ENCODE results near the gene E2F6. TPM values are rescaled to one million over a fixed set of nuclear protein-coding genes. Genes with fewer than 3 reads are reported as not detected.
A peak's percentile ranks its signal among the peaks of the same experiment; 100 is the strongest.
"Not testable (repeated sequence)": the region's sequence is repeated elsewhere in the genome, so short reads cannot be mapped to it uniquely, and the experiment has no call there.

The E2F6 gene
- total RNA-seq, 1 experiment from 2014 or later, result 21.8 TPM

- no peak for DNase-seq
- H2AFZ ChIP-seq (ENCODE audit: low read length), result no peak overlapping the region
- H3K9ac ChIP-seq (ENCODE audit: extremely low read depth, insufficient read length, low read length), result no peak overlapping the region
These were observed 60.2 kb downstream of the E2F6 start for GRCh38 chr2:11405599-11406266.

GRCh38 chr2:11405074-11405406 lies 60.9 kb downstream of the E2F6 start:
- H3K4me1 ChIP-seq (ENCODE audit: insufficient read depth, low read length); DNase-seq; H2BK120ac ChIP-seq (ENCODE audit: low read depth, low read length, poor library complexity, severe bottlenecking); H4K91ac ChIP-seq (ENCODE audit: insufficient read length, low read depth, low read length); H2BK15ac ChIP-seq (ENCODE audit: low read depth, low read length); H4K20me1 ChIP-seq (ENCODE audit: control insufficient read depth, insufficient read depth, insufficient read length); H3K9ac ChIP-seq (ENCODE audit: extremely low read depth, insufficient read length, low read length); H3K18ac ChIP-seq (ENCODE audit: insufficient read length, low read depth, low read length); H3K27me3 Mint-ChIP-seq (ENCODE audit: low read depth); H3K36me3 Mint-ChIP-seq (ENCODE audit: insufficient read depth in 1 of 3, low read depth in 3 of 3); H3K4ac ChIP-seq (ENCODE audit: low read depth, low read length); H3K27ac Mint-ChIP-seq; H3K14ac ChIP-seq (ENCODE audit: insufficient read depth, low read length); H3K79me1 ChIP-seq (ENCODE audit: insufficient read depth, low read depth, low read length, poor library complexity, severe bottlenecking); H3K56ac ChIP-seq (ENCODE audit: insufficient read length, low read depth, low read length); H3K9me3 Mint-ChIP-seq; H3T11ph ChIP-seq (ENCODE audit: low read length); H2BK12ac ChIP-seq (ENCODE audit: insufficient read length, low read depth, low read length); H3K79me2 ChIP-seq (ENCODE audit: insufficient read depth, low read length); H3K4me2 ChIP-seq (ENCODE audit: insufficient read depth, insufficient read length, low read length); H3K9me3 ChIP-seq (ENCODE audit: control insufficient read depth, low read depth, low read length); H3K4me1 Mint-ChIP-seq; H2BK20ac ChIP-seq (ENCODE audit: low read depth, low read length, poor library complexity, severe bottlenecking); H2AK5ac ChIP-seq (ENCODE audit: insufficient read length, low read length); H3K23ac ChIP-seq (ENCODE audit: insufficient read length, low read depth, low read length); H3K4me3 Mint-ChIP-seq; H3K23me2 ChIP-seq (ENCODE audit: insufficient read length, low read depth, low read length, poor library complexity, severe bottlenecking); H4K8ac ChIP-seq (replicated peaks; ENCODE audit: insufficient read length, low read depth, low read length); H3K27ac ChIP-seq (ENCODE audit: insufficient read length, low read depth, low read length); H2BK5ac ChIP-seq (ENCODE audit: insufficient read length, low read length); H3K27me3 ChIP-seq (ENCODE audit: insufficient read depth, low read length); H4K5ac ChIP-seq (ENCODE audit: insufficient read length, low read depth, low read length); H2AFZ ChIP-seq (ENCODE audit: low read length): not testable (repeated sequence)
- WGBS (ENCODE audit: extremely low coverage, insufficient read length, low lambda C conversion rate), result no CpG with 5 or more reads among the region's 8 CpGs

More at GRCh38 chr2:11405599-11406266, 60.2 kb downstream of the E2F6 start:
- no peaks in the 10 kb centered on the region for H3K79me1 ChIP-seq (ENCODE audit: insufficient read depth, low read depth, low read length, poor library complexity, severe bottlenecking)
- H3K56ac ChIP-seq (ENCODE audit: insufficient read length, low read depth, low read length), result no peak overlapping the region
- Mint-ChIP-seq H3K27ac (peak overlapping the region in 1 of 3 experiments; percentile 70; a peak in 1 of 7 replicates), H3K9me3 (no peaks in the 10 kb centered on the region), H3K4me3 (no peak overlapping the region), H3K36me3 (ENCODE audit: insufficient read depth in 1 of 3, low read depth in 3 of 3) (no peaks in the 10 kb centered on the region; a peak in 1 of 7 replicates), H3K4me1 (peaks cover 7 to 8% of the 10 kb centered on the region in 2 experiments), H3K27me3 (ENCODE audit: low read depth) (peaks cover 3% of the 10 kb centered on the region)
- no peak overlapping the region for H3T11ph ChIP-seq (ENCODE audit: low read length)
- H3K14ac ChIP-seq (ENCODE audit: insufficient read depth, low read length), result no peak overlapping the region
- no peak overlapping the region for H4K5ac ChIP-seq (ENCODE audit: insufficient read length, low read depth, low read length)
- no peak overlapping the region for H2BK20ac ChIP-seq (ENCODE audit: low read depth, low read length, poor library complexity, severe bottlenecking)
- H2BK15ac ChIP-seq (ENCODE audit: low read depth, low read length), result no peak overlapping the region; the same call in 1 of the 2 replicates
- no peak overlapping the region for H2AK5ac ChIP-seq (ENCODE audit: insufficient read length, low read length)
- H3K79me2 ChIP-seq (ENCODE audit: insufficient read depth, low read length), result no peaks in the 10 kb centered on the region
- H3K23me2 ChIP-seq (ENCODE audit: insufficient read length, low read depth, low read length, poor library complexity, severe bottlenecking), result no peaks in the 10 kb centered on the region
- no peak overlapping the region for H3K4me2 ChIP-seq (ENCODE audit: insufficient read depth, insufficient read length, low read length)
- no peak overlapping the region for H4K91ac ChIP-seq (ENCODE audit: insufficient read length, low read depth, low read length)
- no peaks in the 10 kb centered on the region for H3K9me3 ChIP-seq (ENCODE audit: control insufficient read depth, low read depth, low read length)
- no peak overlapping the region for H3K23ac ChIP-seq (ENCODE audit: insufficient read length, low read depth, low read length)
- no peak overlapping the region for H3K4ac ChIP-seq (ENCODE audit: low read depth, low read length)
- H2BK5ac ChIP-seq (ENCODE audit: insufficient read length, low read length), result no peak overlapping the region
- H2BK12ac ChIP-seq (ENCODE audit: insufficient read length, low read depth, low read length), result no peak overlapping the region
- TF ChIP-seq CTCF (conservative IDR thresholded peaks at IDR 0.05), result no peak
- H4K20me1 ChIP-seq (ENCODE audit: control insufficient read depth, insufficient read depth, insufficient read length), result no peaks in the 10 kb centered on the region
- no peaks in the 10 kb centered on the region for H3K4me1 ChIP-seq (ENCODE audit: insufficient read depth, low read length)
- H3K18ac ChIP-seq (ENCODE audit: insufficient read length, low read depth, low read length), result no peak overlapping the region
- no peak overlapping the region for H3K27ac ChIP-seq (ENCODE audit: insufficient read length, low read depth, low read length)
- H4K8ac ChIP-seq (replicated peaks; ENCODE audit: insufficient read length, low read depth, low read length), result no peak overlapping the region
- no peaks in the 10 kb centered on the region for H3K27me3 ChIP-seq (ENCODE audit: insufficient read depth, low read length)
- no peak overlapping the region for H2BK120ac ChIP-seq (ENCODE audit: low read depth, low read length, poor library complexity, severe bottlenecking)
- WGBS (ENCODE audit: extremely low coverage, insufficient read length, low lambda C conversion rate), result no CpG with 5 or more reads among the region's 5 CpGs

Measured in H9 (cell line).